Cardiac fibroblast (primary cell): Measurements from ENCODE around the gene ARID1B.

Experiments
- DNase-seq, 2 donors: peaks; one replicate each; pipeline versions ENCODE4 v3.0.0 to v3.0.0-alpha.2; 2010; ENCODE audit warnings: low read depth in 2 of 2
- H3K4me3 ChIP-seq, 2 donors: replicated peaks in 1 of 2; 1 replicate in 1 of 2; 2 replicates in 1 of 2; pipeline ENCODE4 v1.5.1; 2011; ENCODE audit warnings: low read depth in 2 of 2, low read length in 2 of 2, mild to moderate bottlenecking in 2 of 2, moderate library complexity in 1 of 2
- TF ChIP-seq, protein P1 (sequence below): IDR thresholded peaks from one replicate; pipeline ENCODE4 v1.5.1; 2011; ENCODE audit warnings: low read depth, mild to moderate bottlenecking, low read length, inconsistent platforms

ARID1B gene

DNA sequence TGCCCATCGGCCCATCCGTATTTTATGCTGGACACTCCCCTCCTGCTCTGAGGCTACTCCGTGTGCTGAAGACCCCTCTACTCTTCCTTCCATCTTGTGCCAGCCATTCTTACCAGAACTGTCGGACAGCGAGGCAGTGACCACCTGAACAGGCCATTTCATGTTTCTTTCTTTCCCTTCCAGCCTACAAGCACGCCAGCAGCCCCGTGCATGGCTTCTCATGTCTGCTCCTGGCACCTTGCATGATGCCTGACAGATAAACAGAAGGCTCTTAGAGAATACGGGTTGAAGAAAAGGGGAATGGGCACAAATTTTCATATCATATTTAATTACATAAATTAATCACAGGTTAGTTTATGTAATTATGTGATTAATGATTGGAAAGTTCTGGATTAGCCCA is 95.7 kb downstream of the ARID1B start:
- no peak for DNase-seq
- H3K4me3 ChIP-seq, result no peak overlapping the region
- TF ChIP-seq, protein P1, sequence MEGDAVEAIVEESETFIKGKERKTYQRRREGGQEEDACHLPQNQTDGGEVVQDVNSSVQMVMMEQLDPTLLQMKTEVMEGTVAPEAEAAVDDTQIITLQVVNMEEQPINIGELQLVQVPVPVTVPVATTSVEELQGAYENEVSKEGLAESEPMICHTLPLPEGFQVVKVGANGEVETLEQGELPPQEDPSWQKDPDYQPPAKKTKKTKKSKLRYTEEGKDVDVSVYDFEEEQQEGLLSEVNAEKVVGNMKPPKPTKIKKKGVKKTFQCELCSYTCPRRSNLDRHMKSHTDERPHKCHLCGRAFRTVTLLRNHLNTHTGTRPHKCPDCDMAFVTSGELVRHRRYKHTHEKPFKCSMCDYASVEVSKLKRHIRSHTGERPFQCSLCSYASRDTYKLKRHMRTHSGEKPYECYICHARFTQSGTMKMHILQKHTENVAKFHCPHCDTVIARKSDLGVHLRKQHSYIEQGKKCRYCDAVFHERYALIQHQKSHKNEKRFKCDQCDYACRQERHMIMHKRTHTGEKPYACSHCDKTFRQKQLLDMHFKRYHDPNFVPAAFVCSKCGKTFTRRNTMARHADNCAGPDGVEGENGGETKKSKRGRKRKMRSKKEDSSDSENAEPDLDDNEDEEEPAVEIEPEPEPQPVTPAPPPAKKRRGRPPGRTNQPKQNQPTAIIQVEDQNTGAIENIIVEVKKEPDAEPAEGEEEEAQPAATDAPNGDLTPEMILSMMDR, result no peak

GRCh38 chr6:156873654-156874380 is 96.6 kb downstream of the ARID1B start:
- DNase-seq, result no peak
- no peak overlapping the region for H3K4me3 ChIP-seq
- TF ChIP-seq, protein P1, result no peak

- TF ChIP-seq, protein P1, result no peak
- H3K4me3 ChIP-seq, result no peak overlapping the region
- DNase-seq, result no peak
These were observed 97.9 kb downstream of the ARID1B start for GRCh38 chr6:156875062-156875461.

DNA sequence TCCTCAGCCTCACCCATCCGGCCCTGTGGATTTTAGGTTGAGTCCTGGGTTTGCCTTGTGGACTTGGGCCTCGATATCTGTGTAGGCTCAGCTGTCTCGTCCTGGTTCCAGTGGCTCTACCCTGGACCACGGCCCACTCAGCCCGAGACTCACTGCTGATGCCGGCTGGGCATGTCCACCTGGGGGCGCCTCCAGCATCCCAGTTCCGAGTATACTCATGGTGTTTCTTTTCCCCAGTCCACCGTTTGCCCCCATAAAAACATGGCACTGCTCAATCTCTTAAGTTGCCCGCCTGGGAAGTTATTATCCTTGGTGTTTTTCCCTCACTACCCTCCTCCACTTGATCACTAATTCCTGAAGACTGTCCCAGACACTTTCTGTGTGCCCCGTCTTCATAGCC is 99.1 kb downstream of the ARID1B start:
- TF ChIP-seq, protein P1, result peak; percentile 48
- H3K4me3 ChIP-seq, result no peak overlapping the region
- DNase-seq, result no peak

GRCh38 chr6:156877126-156877863 is 100.1 kb downstream of the ARID1B start:
- no peak for DNase-seq

DNA sequence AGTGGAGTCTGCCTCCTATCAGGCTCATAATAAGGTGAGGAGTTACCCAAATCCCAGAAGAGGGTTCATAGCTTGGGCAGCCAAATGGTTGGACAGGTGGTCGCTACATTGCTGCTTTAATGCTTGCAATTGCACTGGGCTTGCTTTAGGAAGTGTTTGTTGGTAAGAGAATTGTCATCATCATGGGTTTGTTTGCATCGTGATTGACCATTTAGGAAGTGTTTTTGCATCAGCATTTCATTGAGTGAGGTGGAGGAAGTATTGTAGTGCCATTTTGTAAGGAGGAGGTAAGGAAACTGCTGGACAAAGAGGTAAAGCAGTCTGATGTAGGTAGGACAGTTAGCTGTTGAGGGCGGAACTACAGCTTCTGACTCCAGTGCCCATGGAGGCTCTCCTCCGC is 101.5 kb downstream of the ARID1B start:
- TF ChIP-seq, protein P1, result no peak
- DNase-seq, result no peak

More at GRCh38 chr6:156877126-156877863, 100.1 kb downstream of the ARID1B start:
- H3K4me3 ChIP-seq, result no peak overlapping the region
- TF ChIP-seq, protein P1, result no peak

More for the DNA sequence above, 101.5 kb downstream of the ARID1B start:
- H3K4me3 ChIP-seq, result no peak overlapping the region
